GM19193 (cell line): ENCODE measurements around the gene AADACL3.

Source experiments
- POLR2A ChIP-seq: IDR thresholded peaks from 4 replicates; pipeline ENCODE4 v1.6.1; 2011; ENCODE audit not compliant: insufficient read depth, insufficient read length; ENCODE audit errors: extremely low read depth

Gene AADACL3

DNA sequence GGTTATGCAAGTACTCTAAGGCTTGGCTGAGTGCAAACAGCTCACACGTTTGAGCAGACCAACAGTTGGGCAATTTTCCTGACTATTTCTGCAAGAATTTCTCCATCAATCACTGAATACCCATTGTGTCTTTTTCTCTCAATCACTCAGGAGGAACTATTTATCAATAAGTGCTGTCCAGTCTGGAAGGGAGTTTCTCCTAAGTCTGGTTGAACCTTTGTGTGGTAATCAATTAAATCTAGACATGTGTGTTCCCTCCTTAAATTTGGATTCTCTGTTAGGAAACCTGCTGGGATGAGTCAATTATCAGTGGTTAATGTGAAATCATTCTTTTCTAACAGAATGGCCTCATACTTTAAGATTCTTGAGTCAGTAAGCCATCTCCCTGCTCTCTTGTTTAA lies 6.8 kb upstream of the AADACL3 start:
- no peak for TF ChIP-seq POLR2A

DNA sequence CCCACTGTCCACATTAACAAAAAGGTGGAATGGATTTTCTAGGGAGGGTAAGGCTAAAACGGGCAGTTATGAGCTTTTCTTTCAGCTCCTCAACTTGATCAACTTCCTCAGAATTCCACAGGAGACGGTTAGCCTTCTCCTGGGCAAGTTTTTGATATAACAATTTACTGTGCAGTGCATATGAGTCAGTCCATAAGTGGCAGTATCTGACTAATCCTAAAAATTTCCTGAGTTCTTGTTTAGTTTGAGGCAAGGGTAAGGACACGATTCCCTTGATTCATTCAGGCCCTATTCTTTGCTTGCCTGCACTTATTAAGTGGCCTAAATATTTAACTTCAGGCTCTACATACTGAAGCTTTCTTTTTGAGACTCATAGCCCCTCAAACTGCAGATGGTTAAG lies 6.2 kb upstream of the AADACL3 start:
- TF ChIP-seq POLR2A, result no peak

DNA sequence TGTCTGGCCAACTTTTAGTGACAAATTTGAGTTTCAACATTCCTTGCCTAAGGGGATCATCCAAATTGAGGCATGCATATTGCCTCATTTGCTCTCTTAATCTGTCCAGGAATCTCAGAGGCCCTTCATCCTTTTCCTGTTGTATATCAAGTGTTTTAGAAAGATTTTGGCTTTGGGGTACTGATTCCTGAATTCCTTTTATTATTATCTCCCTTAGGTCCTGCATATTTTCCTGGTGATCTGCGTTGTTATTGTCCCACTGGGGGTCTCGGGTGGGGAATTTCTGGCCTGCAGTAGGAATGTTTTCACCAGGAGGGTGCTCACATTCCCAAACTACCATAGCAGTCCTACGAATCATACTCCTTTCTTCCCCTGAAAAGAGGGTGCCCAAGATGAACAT lies 4.4 kb upstream of the AADACL3 start:
- no peak for TF ChIP-seq POLR2A

DNA sequence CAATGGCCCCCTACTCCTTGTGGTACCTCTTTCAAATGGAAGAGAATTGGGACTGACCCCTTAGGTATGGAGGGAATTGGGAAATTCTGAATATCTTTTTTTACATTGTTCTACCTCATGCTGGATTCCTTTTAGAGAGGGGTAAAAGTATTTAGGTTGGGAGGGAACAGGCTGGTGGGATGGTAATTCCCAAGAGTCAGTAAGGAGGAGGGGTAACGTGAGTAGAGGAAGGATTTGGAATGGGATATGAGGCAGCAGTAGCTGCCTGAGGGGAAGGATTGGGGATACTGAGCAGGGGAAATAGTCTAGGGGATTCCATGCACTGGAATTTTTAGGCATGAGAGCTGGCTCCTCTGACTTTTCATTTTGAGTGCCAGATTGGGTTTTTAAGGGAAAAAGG lies 3.8 kb upstream of the AADACL3 start:
- no peak for TF ChIP-seq POLR2A

DNA sequence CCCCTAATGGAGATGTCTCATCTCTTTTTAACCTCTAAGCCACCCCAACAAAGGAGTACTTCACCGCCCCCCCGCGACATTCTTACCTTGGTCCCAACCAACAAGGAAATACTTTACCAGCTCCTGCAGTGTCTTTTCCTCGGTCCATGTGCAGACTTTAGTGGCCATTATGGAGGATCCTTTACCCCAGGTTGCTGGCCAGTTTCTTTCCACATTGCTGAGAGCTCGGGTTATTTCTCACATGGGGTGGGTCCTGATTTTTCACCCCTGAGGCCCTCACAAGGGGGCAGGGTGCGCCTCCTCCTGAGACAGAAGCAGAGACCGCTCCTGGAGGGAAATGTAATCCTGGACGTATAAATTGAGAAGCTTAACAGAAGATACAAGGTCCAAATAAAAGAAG lies 3.0 kb upstream of the AADACL3 start:
- no peak for TF ChIP-seq POLR2A

DNA sequence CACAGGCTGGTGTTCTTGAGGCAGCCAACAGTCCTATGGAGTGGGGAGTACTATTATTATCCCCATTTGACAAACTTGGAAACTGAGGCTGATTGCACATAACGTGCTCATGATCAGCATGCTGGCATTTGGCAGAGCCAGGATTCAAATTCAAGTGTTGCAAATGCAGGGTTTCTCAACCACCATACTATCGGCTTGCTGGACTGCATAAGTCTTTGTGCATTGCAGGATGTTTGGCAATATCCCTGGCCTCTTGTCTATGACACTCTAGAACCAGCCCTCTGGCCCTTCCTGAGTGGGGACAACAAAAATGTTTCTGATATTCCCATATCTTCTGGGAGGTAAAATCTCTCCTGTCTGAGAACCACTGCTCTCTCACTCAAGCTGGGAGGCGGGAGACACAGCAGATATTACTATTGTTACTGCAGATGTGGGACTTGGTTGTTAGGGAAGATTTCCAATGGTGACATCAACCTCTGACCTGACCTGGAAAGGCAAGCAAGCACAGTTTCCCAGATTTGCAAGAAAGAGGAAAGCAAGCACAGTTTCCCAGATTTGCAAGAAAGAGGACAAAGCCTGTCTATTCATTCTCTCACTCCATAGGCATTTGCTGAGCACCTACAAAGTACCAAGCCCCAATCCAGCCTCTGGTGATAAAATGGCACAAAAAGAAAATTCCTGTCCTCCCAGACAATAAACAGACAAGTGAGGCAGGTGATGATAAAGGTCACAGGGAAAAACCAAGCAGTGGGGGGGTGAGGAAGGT lies 1.0 kb upstream of the AADACL3 start:
- TF ChIP-seq POLR2A, result no peak

DNA sequence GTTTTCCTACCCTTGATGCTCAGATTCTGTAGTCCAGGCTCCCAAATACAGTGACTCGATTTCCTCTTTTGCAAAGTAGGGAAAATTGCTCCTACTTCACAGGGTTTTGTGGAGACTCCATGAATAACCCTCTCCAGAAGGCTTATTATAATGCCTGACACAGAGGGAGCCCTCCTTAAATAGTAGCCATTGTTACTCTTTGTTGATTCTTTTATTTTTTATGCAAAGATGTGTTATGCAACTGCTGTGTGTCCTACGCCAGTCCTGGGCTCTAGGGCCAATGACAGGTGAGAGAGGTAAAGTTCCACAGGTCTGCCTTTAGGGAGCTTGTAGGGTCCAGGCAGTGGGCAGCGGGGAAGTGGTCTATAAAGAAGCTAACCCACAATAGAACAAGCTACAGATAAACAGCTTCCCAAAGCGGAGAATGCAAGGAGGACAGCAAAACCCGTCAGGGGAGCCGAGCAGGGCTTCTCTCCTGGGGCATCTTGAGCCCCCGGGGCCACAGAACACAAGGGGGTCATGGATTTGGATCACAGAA lies 1.5 kb downstream of the AADACL3 start:
- no peak for TF ChIP-seq POLR2A

DNA sequence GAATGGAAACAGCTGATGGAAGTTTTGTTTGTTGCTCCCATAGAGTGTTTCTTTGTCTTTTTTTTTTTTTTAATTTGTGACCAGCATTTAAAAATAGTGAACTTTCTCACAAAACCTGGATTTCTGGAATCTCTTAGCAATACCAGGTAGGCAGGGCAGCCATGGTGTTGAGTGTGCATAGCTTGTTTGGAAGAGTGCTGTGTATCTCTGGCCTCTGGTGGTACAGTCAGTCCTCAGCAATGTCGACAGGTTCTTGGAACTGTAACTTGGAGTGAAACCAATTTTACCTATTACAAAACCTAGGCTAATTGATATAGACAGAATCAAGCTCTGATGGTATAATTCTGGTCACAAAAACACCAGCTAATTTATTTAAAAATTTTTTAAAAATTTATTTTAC lies 6.7 kb downstream of the AADACL3 start:
- TF ChIP-seq POLR2A, result no peak

DNA sequence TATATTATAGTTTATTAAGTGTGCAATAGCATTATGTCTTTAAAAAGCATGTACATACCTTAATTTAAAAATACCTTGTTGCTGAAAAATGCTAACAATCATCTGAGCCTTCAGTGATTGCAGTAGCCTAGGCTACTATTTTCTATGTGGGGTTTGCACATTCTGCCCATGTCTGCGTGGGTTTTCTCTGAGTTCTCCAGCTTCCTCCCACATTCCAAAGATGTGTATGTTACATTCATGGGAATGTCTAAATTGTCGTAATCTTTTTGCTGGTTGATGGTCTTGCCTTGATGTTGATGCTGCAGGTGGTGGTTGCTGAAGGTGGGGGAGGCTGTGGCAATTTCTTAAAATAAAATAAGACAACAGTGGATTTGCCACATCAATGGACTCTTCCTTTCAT lies 12.5 kb downstream of the AADACL3 start:
- no peak for TF ChIP-seq POLR2A

DNA sequence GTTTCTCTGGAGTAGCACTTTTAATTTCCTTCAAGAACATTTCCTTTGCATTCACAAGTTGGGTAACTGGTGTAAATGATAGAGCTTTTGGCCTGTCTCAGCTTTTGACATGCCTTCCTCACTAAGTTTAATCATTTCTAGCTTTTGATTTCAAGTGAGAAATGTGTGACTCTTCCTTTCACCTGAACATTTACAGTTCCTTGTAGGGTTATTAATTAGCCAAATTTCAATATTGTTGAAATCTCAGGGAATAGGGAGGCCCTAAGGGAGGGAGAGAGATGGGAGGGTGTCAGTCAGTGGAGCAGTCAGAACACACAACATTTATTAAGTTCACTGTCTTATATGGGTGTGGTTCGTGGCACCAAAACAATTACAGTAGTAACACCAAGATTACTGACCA lies 14.2 kb downstream of the AADACL3 start:
- TF ChIP-seq POLR2A, result no peak

DNA sequence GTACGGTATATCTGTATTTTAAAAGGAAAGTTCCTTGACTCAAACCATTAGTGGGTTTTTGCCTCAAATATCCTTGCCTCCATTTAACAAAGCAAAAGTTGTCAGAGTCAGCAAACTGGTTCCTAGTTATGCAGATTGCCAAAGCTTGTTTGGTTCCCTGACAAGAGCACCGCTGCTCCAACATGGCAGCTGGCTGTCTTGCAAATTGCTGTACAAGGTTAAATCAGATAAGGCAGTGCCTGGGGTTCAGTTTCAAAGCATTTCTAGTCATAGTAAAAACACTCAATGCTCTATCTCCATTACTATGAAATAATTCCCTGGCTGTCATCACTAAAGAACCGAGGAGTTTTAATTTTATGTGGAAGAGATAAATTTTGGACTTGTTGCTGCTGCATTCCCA lies 18.7 kb downstream of the AADACL3 start:
- no peak for TF ChIP-seq POLR2A

DNA sequence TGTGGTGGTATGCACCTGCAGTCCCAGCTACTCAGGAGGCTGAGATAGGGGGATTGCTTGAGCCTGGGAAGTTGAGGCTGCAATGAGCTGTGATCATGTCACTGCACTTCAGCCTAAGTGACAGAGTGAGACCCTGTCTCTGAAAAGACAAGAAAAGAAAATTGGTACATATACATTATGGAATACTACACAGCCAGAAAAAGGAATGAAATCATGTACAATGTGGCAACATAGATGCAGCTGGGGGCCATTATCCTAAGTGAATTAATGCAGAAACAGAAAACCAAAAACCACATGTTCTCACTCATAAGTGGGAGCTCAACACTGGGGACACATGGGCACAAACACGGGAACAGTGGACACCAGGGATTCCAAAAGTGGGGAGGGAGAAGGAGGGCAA lies 23.0 kb downstream of the AADACL3 start:
- no peak for TF ChIP-seq POLR2A

DNA sequence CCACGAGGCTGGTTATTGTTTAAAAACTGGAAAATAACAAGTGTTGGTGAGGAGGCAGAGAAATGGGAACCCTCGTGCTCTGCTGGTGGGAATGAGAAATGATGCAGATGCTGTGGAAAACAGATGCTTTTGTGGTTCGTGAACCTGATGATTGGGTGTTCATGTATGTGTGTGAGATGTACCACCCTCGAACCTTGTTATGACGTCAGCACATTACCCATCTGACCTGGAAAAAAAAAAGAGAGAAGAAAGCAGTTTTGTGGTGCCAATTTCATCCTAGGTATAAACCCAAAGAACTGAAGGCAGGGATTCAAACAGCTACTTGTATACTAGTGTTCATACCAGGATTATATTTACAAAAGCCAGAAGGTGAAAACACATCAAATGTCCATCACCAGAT lies 23.7 kb downstream of the AADACL3 start:
- TF ChIP-seq POLR2A, result no peak

DNA sequence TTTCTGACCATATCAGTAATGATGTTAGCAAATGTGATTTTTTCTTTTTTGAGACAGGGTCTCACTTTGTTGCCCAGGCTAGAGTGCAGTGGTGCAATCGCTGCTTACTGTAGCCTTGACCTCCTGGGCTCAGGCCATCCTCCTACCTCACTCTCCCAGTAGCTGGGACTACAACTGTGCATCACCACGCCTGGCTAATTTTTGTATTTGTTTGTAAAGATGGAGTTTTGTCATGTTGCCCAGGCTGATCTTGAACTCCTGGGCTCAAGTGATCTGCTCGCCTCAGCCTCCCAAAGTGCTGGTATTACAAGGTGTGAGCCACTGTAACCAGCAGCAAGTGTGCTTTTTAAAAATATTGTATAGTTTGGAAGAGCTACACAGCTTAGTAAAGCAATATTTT lies 26.0 kb downstream of the AADACL3 start:
- TF ChIP-seq POLR2A, result no peak

DNA sequence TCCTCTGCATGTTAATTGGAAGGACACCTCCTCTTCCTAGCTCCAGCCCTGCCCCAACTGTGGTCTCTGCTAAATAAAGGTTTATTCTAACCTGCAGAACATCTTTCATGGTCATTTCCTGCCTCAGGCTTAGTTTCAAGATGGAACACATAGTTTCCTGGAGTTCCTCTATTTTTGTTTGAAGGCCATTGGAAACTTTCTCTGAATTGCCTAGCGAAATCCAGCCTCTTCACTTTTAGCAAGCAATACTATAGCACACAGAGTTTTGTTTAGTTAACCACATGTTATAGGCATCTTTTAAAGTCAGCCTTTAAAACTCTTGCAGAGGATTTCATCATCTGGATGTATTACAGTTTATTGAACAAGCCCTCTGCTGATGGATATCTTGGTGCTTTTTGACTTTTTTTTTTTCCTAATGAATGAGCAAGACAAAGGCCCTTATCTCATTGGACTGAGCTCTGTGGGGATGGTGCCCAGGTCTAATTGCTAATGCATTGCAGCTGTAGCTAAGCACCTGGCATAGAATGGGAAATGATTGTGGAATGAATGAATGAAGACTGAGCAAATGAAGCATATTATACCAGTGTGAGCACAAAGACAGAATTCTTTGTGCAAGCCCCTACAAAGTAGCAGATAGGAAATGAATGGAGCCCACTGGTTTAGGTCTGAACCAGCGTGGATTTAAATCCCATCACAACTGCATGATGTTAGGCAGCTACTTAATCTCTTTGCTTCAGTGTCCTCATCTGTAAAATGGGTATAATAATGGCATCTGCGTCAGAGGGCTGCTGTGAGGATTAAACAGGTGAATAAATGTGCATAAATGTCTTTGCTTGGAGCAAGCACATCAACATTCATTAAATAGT lies 29.4 kb downstream of the AADACL3 start:
- no peak for TF ChIP-seq POLR2A

DNA sequence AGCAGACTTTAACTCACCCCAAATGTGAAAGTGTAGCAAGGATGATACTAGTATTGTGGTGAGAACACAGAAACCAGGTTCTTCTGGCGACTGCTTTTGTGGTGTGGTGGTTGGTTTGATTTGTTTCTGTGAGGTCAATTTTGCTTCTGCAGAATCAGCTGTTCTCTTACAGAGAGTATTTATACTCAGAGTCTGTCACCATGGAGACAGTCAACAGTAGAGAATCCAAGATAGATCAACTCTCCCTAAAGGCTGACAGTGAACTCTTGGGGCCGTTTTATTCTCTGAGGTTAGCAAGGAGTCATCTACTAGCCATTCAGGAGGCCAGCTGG lies 30.0 kb downstream of the AADACL3 start, which contains the start of gene CFAP107:
Gene CFAP107, plus strand, starts transcription at position 209 of the 332 bp plus-strand sequence. CDS start 231 bp downstream, outside the sequence.
- TF ChIP-seq POLR2A, result no peak
